ENCODE results near the gene RALGAPA2.
A peak's percentile ranks its signal among the peaks of the same experiment; 100 is the strongest.

Gene RALGAPA2

GRCh38 chr20:20423117-20423516 is 289.3 kb downstream of the RALGAPA2 start:
- DNase-seq, result no peak

GRCh38 chr20:20417876-20418676 is 294.4 kb downstream of the RALGAPA2 start:
- no peak for DNase-seq

- no peak for DNase-seq
These were observed 297.1 kb downstream of the RALGAPA2 start for GRCh38 chr20:20415321-20415720.

- no peak for DNase-seq
These were observed 297.7 kb downstream of the RALGAPA2 start for GRCh38 chr20:20414640-20415220.

GRCh38 chr20:20413810-20414281 is 298.6 kb downstream of the RALGAPA2 start:
- no peak for DNase-seq

GRCh38 chr20:20412750-20413149 is 299.7 kb downstream of the RALGAPA2 start:
- no peak for DNase-seq

- DNase-seq, result no peak
These were observed 300.6 kb downstream of the RALGAPA2 start for GRCh38 chr20:20411836-20412235.

- DNase-seq, result no peak
These were observed 301.0 kb downstream of the RALGAPA2 start for GRCh38 chr20:20411402-20411801.

- DNase-seq, result peak; percentile 61
These were observed 301.8 kb downstream of the RALGAPA2 start for GRCh38 chr20:20410678-20411077.

GRCh38 chr20:20409331-20409730 is 303.1 kb downstream of the RALGAPA2 start:
- DNase-seq, result no peak

- no peak for DNase-seq
These were observed 304.3 kb downstream of the RALGAPA2 start for GRCh38 chr20:20407891-20408805.

GRCh38 chr20:20406306-20406705 is 306.1 kb downstream of the RALGAPA2 start:
- no peak for DNase-seq

GRCh38 chr20:20405623-20406022 is 306.8 kb downstream of the RALGAPA2 start:
- DNase-seq, result no peak

GRCh38 chr20:20404633-20405032 is 307.8 kb downstream of the RALGAPA2 start:
- no peak for DNase-seq

GRCh38 chr20:20401991-20402390 is 310.5 kb downstream of the RALGAPA2 start:
- DNase-seq, result no peak

GRCh38 chr20:20399531-20400500 is 312.6 kb downstream of the RALGAPA2 start:
- no peak for DNase-seq

- DNase-seq, result no peak
These were observed 314.3 kb downstream of the RALGAPA2 start for GRCh38 chr20:20398123-20398522.

GRCh38 chr20:20396794-20397193 is 315.6 kb downstream of the RALGAPA2 start:
- DNase-seq, result no peak

GRCh38 chr20:20395903-20396568 is 316.4 kb downstream of the RALGAPA2 start:
- DNase-seq, result peak; percentile 56

- DNase-seq, result no peak
These were observed 317.4 kb downstream of the RALGAPA2 start for GRCh38 chr20:20395087-20395486.

Measured in NCI-H2107 (cell line).